ENCODE results near the gene GSN. TPM values are rescaled to one million over a fixed set of nuclear protein-coding genes. Genes with fewer than 3 reads are reported as not detected.

GSN gene
- polyA plus RNA-seq, 3 donors, result 67.4 to 187 (median 95.8) TPM

DNA sequence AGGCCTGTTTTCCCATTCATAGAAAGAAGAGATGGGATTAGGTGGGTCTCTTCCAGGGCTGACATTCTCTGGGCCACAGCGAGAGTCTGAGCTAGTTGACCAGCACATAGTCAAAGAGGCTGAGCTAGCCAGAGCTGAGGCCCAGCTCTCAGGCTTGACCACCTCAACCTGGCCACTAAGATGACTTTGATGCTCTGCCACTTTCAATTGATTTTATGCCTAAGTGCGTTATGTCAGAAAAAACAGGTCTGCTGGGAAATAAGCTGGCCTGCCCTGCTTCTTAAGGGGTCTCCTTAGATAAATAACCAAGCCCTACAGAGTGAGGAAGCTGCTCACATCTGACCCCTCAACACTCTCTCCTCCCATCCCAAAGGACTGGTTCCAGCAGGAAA is 46.3 kb upstream of the GSN start:
- Histone ChIP-seq H3K4me1 (ENCODE audit: control insufficient read depth in 1 of 2, insufficient read depth in 2 of 2, low read length in 2 of 2) (peaks cover 16 to 25% of the 10 kb centered on the region in 2 donors), H3K9ac (ENCODE audit: insufficient read depth, low read length, poor library complexity, severe bottlenecking) (no peak overlapping the region), H3K36me3 (replicated peaks in 1 of 2; ENCODE audit: control insufficient read depth in 1 of 2, insufficient read depth in 2 of 2, low read length in 2 of 2) (no peaks in the 10 kb centered on the region), H3K4me3 (replicated peaks in 1 of 3; ENCODE audit: low read depth in 2 of 3, low read length in 3 of 3) (no peak overlapping the region), H3K27ac (ENCODE audit: low read depth in 1 of 2, low read length in 2 of 2) (peak overlapping the region in 1 of 2 donors; percentile 38), H2AFZ (ENCODE audit: insufficient read depth, low read depth, low read length, poor library complexity, severe bottlenecking) (no peak overlapping the region), H3K9me3 (replicated peaks in 1 of 2; ENCODE audit: control insufficient read depth in 1 of 2, insufficient read depth in 1 of 2, low read length in 2 of 2) (no peaks in the 10 kb centered on the region), H4K20me1 (ENCODE audit: insufficient read depth, low read length) (no peaks in the 10 kb centered on the region), H3K27me3 (ENCODE audit: control insufficient read depth in 2 of 2, insufficient read depth in 2 of 2, low read length in 2 of 2) (no peaks in the 10 kb centered on the region), H3K4me2 (replicated peaks; ENCODE audit: extremely low read depth, low read length, poor library complexity, severe bottlenecking) (no peak overlapping the region), H3K79me2 (ENCODE audit: insufficient read depth, low read length) (no peaks in the 10 kb centered on the region)
- DNase-seq, result no peak
- H3K36me3 Mint-ChIP-seq, result peaks cover 3 to 4% of the 10 kb centered on the region in 2 donors
- H3K27me3 Mint-ChIP-seq (ENCODE audit: low read depth in 3 of 3), result peaks cover 0 to 2% (median 1%) of the 10 kb centered on the region in 3 donors
- intact Hi-C loops (cut with micrococcal nuclease), result no loop called here
- 100% methylated on average over 2 of the region's 2 CpGs for WGBS (ENCODE audit: insufficient coverage)
- H3K4me1 Mint-ChIP-seq, result peaks cover 23% of the 10 kb centered on the region
- peak overlapping the region in 3 of 7 donors; percentile 25 to 88 (median 81) for H3K27ac Mint-ChIP-seq
- no peaks in the 10 kb centered on the region for H3K9me3 Mint-ChIP-seq
- TF ChIP-seq, protein P1, sequence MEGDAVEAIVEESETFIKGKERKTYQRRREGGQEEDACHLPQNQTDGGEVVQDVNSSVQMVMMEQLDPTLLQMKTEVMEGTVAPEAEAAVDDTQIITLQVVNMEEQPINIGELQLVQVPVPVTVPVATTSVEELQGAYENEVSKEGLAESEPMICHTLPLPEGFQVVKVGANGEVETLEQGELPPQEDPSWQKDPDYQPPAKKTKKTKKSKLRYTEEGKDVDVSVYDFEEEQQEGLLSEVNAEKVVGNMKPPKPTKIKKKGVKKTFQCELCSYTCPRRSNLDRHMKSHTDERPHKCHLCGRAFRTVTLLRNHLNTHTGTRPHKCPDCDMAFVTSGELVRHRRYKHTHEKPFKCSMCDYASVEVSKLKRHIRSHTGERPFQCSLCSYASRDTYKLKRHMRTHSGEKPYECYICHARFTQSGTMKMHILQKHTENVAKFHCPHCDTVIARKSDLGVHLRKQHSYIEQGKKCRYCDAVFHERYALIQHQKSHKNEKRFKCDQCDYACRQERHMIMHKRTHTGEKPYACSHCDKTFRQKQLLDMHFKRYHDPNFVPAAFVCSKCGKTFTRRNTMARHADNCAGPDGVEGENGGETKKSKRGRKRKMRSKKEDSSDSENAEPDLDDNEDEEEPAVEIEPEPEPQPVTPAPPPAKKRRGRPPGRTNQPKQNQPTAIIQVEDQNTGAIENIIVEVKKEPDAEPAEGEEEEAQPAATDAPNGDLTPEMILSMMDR (IDR thresholded peaks at IDR 0.05), result no peak
- H3K4me3 Mint-ChIP-seq, result no peak overlapping the region

DNA sequence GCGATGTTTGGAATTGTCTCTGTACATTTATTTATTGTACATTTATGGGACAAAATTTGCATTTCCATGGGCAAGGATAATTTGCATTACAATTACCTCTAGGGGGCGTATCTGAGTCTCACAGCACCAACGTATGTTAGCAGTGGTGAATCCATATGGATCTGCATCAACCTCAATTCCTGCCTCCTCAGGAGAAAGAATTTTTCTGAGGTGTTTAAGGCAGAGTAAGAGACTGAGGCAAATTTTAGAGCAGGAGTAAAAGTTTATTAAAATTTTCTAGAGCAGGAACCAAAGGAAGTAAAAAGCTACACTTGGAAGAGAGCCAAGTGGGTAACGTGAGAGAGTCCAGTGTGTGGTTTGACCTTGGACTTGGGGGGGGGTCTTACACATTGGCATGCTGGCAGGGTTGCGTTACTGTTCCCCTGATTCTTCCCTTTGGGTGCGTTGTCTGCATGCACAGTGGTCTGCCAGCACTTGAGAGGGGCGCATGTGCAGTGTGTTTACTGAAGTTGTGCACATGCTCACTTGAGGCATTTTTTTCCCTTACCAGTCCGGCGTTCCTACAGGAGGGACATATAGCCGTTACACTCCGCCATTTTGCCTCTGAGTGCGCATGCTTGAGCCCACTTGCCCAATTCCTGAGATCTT is 45.3 kb upstream of the GSN start:
- no peak overlapping the region for H3K9ac ChIP-seq (ENCODE audit: insufficient read depth, low read length, poor library complexity, severe bottlenecking)
- Mint-ChIP-seq H3K4me3 (no peak overlapping the region), H3K36me3 (peaks cover 3 to 4% of the 10 kb centered on the region in 2 donors), H3K27ac (peak overlapping the region in 2 of 7 donors; percentile 15 to 58), H3K27me3 (ENCODE audit: low read depth in 3 of 3) (peaks cover 0 to 4% (median 2%) of the 10 kb centered on the region in 3 donors), H3K4me1 (peaks cover 22% of the 10 kb centered on the region), H3K9me3 (no peaks in the 10 kb centered on the region)
- no peak overlapping the region for H2AFZ ChIP-seq (ENCODE audit: insufficient read depth, low read depth, low read length, poor library complexity, severe bottlenecking)
- H3K79me2 ChIP-seq (ENCODE audit: insufficient read depth, low read length), result no peaks in the 10 kb centered on the region
- intact Hi-C loops (cut with micrococcal nuclease), result no loop called here
- no peak overlapping the region for H3K4me3 ChIP-seq (replicated peaks in 1 of 3; ENCODE audit: low read depth in 2 of 3, low read length in 3 of 3)
- DNase-seq, result peak in 2 of 3 donors; percentile 53 to 66
- H3K27me3 ChIP-seq (ENCODE audit: control insufficient read depth in 2 of 2, insufficient read depth in 2 of 2, low read length in 2 of 2), result no peaks in the 10 kb centered on the region
- no peaks in the 10 kb centered on the region for H3K9me3 ChIP-seq (replicated peaks in 1 of 2; ENCODE audit: control insufficient read depth in 1 of 2, insufficient read depth in 1 of 2, low read length in 2 of 2)
- no peak overlapping the region for H3K4me2 ChIP-seq (replicated peaks; ENCODE audit: extremely low read depth, low read length, poor library complexity, severe bottlenecking)
- TF ChIP-seq, protein P1 (IDR thresholded peaks at IDR 0.05), result peak; percentile 83
- no peak overlapping the region for H3K27ac ChIP-seq (ENCODE audit: low read depth in 1 of 2, low read length in 2 of 2)
- no peaks in the 10 kb centered on the region for H3K36me3 ChIP-seq (replicated peaks in 1 of 2; ENCODE audit: control insufficient read depth in 1 of 2, insufficient read depth in 2 of 2, low read length in 2 of 2)
- WGBS (ENCODE audit: insufficient coverage), result 80% methylated on average over 7 of the region's 12 CpGs
- peaks cover 16 to 23% of the 10 kb centered on the region in 2 donors for H3K4me1 ChIP-seq (ENCODE audit: control insufficient read depth in 1 of 2, insufficient read depth in 2 of 2, low read length in 2 of 2)
- no peaks in the 10 kb centered on the region for H4K20me1 ChIP-seq (ENCODE audit: insufficient read depth, low read length)

Data from CD14-positive monocyte (primary cell).